CD1c-positive myeloid dendritic cell (primary cell): ENCODE measurements around the gene PIGBOS1.
"Not testable (repeated sequence)": the region's sequence is repeated elsewhere in the genome, so short reads cannot be mapped to it uniquely, and the experiment has no call there.

Experiments used
- DNase-seq: peaks from one replicate; pipeline ENCODE4 v3.0.0-alpha.2; 2016; ENCODE audit errors: extremely low spot score

The PIGBOS1 gene

GRCh38 chr15:55297315-55297714 is 21.6 kb downstream of the PIGBOS1 start:
- no peak for DNase-seq

GRCh38 chr15:55290528-55291057 is 28.3 kb downstream of the PIGBOS1 start:
- DNase-seq: peak; percentile 93

GRCh38 chr15:55289746-55290527 is 29.0 kb downstream of the PIGBOS1 start, which contains the start of gene RAB27A:
Gene RAB27A (minus strand): TSS chr15:55289813. CDS start chr15:55234934, 54,879 bp downstream.
- peak; percentile 76 for DNase-seq

- DNase-seq: peak; percentile 55
Observed at GRCh38 chr15:55289011-55289745, 29.7 kb downstream of the PIGBOS1 start.

- DNase-seq: no peak
Observed at GRCh38 chr15:55288006-55288717, 30.8 kb downstream of the PIGBOS1 start.

GRCh38 chr15:55286442-55287189 is 32.3 kb downstream of the PIGBOS1 start:
- not testable (repeated sequence) for DNase-seq

- DNase-seq: no peak
Observed at GRCh38 chr15:55284426-55284825, 34.5 kb downstream of the PIGBOS1 start.

- no peak for DNase-seq
Observed at GRCh38 chr15:55283379-55284147, 35.4 kb downstream of the PIGBOS1 start.

- peak; percentile 51 for DNase-seq
Observed at GRCh38 chr15:55282284-55282833, 36.6 kb downstream of the PIGBOS1 start.

- DNase-seq: no peak
Observed at GRCh38 chr15:55281517-55282228, 37.2 kb downstream of the PIGBOS1 start.

GRCh38 chr15:55280589-55280988 is 38.3 kb downstream of the PIGBOS1 start:
- not testable (repeated sequence) for DNase-seq

- peak; percentile 51 for DNase-seq
Observed at GRCh38 chr15:55279746-55280351, 39.1 kb downstream of the PIGBOS1 start.

- no peak for DNase-seq
Observed at GRCh38 chr15:55279100-55279745, 39.7 kb downstream of the PIGBOS1 start.

- DNase-seq: no peak
Observed at GRCh38 chr15:55277715-55278114, 41.2 kb downstream of the PIGBOS1 start.

- DNase-seq: peak; percentile 45
Observed at GRCh38 chr15:55277116-55277564, 41.8 kb downstream of the PIGBOS1 start.

- no peak for DNase-seq
Observed at GRCh38 chr15:55276324-55276723, 42.6 kb downstream of the PIGBOS1 start.

- no peak for DNase-seq
Observed at GRCh38 chr15:55270291-55270690, 48.6 kb downstream of the PIGBOS1 start.

GRCh38 chr15:55268176-55268695 is 50.7 kb downstream of the PIGBOS1 start:
- no peak for DNase-seq
